LNCAP (cell line): ENCODE results near the gene ANKRD52.

ENCODE experiments used
- CTCF ChIP-seq: fragments of 450-650 bp; IDR thresholded peaks from 2 replicates; pipeline ENCODE4 v1.5.1; 2017; ENCODE audit warnings: mild to moderate bottlenecking

The ANKRD52 gene

GRCh38 chr12:56282579-56282978 is 24.4 kb upstream of the ANKRD52 start:
- no peak for TF ChIP-seq CTCF

GRCh38 chr12:56282030-56282429 is 23.8 kb upstream of the ANKRD52 start:
- no peak for TF ChIP-seq CTCF

GRCh38 chr12:56280849-56281248 is 22.7 kb upstream of the ANKRD52 start:
- TF ChIP-seq CTCF = no peak

- TF ChIP-seq CTCF = no peak
Observed at GRCh38 chr12:56278905-56279304, 20.7 kb upstream of the ANKRD52 start.

GRCh38 chr12:56274299-56274698 is 16.1 kb upstream of the ANKRD52 start:
- TF ChIP-seq CTCF = no peak

GRCh38 chr12:56271031-56271430 is 12.8 kb upstream of the ANKRD52 start:
- peak; percentile 30; the same call in 1 of the 2 replicates for TF ChIP-seq CTCF

GRCh38 chr12:56267443-56268071 is 9.4 kb upstream of the ANKRD52 start:
- TF ChIP-seq CTCF = no peak
